Stimulated activated CD4-positive, alpha-beta T cell treated with anti-CD3 and anti-CD28 coated beads, Interleukin-1b, Interleukin-23, amount 100 ng/mL, for 24 hours (primary cell): Measurements from ENCODE around the gene TLL2.

ENCODE experiments used
- DNase-seq, 4 experiments: peaks; one replicate each; pipeline ENCODE4 v3.0.0-alpha.2; 2020; ENCODE audit warnings: low read depth in 4 of 4, low spot score in 1 of 4

TLL2 gene

GRCh38 chr10:96468845-96469244, 44.9 kb downstream of the TLL2 start:
- no peak for DNase-seq

GRCh38 chr10:96465599-96465998, 48.1 kb downstream of the TLL2 start:
- DNase-seq = no peak

- no peak for DNase-seq
These were observed 50.2 kb downstream of the TLL2 start for GRCh38 chr10:96463562-96463961.

- no peak for DNase-seq
These were observed 51.0 kb downstream of the TLL2 start for GRCh38 chr10:96462606-96463151.

- no peak for DNase-seq
These were observed 53.4 kb downstream of the TLL2 start for GRCh38 chr10:96460316-96460715.

GRCh38 chr10:96457341-96457740, 56.4 kb downstream of the TLL2 start:
- no peak for DNase-seq

- no peak for DNase-seq
These were observed 57.4 kb downstream of the TLL2 start for GRCh38 chr10:96456296-96456840.

GRCh38 chr10:96453856-96454583, 59.7 kb downstream of the TLL2 start:
- DNase-seq = no peak

- DNase-seq = no peak
These were observed 61.1 kb downstream of the TLL2 start for GRCh38 chr10:96452494-96453153.

- no peak for DNase-seq
These were observed 63.1 kb downstream of the TLL2 start for GRCh38 chr10:96450529-96451207.

- DNase-seq = no peak
These were observed 65.2 kb downstream of the TLL2 start for GRCh38 chr10:96448558-96448957.

- DNase-seq = no peak
These were observed 65.7 kb downstream of the TLL2 start for GRCh38 chr10:96448021-96448457.

- no peak for DNase-seq
These were observed 66.6 kb downstream of the TLL2 start for GRCh38 chr10:96446966-96447596.

- DNase-seq = no peak
These were observed 71.6 kb downstream of the TLL2 start for GRCh38 chr10:96441987-96442643.

- no peak for DNase-seq
These were observed 72.3 kb downstream of the TLL2 start for GRCh38 chr10:96441322-96441885.

- no peak for DNase-seq
These were observed 73.1 kb downstream of the TLL2 start for GRCh38 chr10:96440361-96441292.

GRCh38 chr10:96439725-96440124, 74.0 kb downstream of the TLL2 start:
- DNase-seq = no peak

GRCh38 chr10:96436035-96436434, 77.7 kb downstream of the TLL2 start:
- DNase-seq = no peak
